GM18520 (cell line): ENCODE measurements around the gene AMZ1.

Source experiments
- ATAC-seq: cut with Tn5 transposase; IDR thresholded peaks from one replicate; pipeline ENCODE4 v1.9.1; 2021; ENCODE audit not compliant: unreplicated experiment

AMZ1 gene

GRCh38 chr7:2764621-2765020 is 76.6 kb downstream of the AMZ1 start:
- ATAC-seq = no peak
